ENCODE measurements around the gene LITAF.
A peak's percentile ranks its signal among the peaks of the same experiment; 100 is the strongest.

LITAF gene

GRCh38 chr16:11624636-11625607 is 38.2 kb upstream of the LITAF start:
- no peaks in the 10 kb centered on the region for H3K9me2 ChIP-seq (replicated peaks; ENCODE audit: insufficient read depth, low read length)
- no peaks in the 10 kb centered on the region for H3K9me3 ChIP-seq (ENCODE audit: insufficient read depth, low read length)
- no peak overlapping the region for H2AFZ ChIP-seq (ENCODE audit: low read depth, low read length, severe bottlenecking)
- TF ChIP-seq CTCF (IDR thresholded peaks at IDR 0.05; ENCODE audit: insufficient read depth, low read length, poor library complexity, severe bottlenecking): no peak
- no peak for TF ChIP-seq EZH2phosphoT487 (conservative IDR thresholded peaks at IDR 0.05; ENCODE audit: low read length)
- no peaks in the 10 kb centered on the region for H3K79me2 ChIP-seq (ENCODE audit: insufficient read depth, low read length)
- no peak overlapping the region for H3K9ac ChIP-seq (ENCODE audit: low read length)
- no peak overlapping the region for H3K4me2 ChIP-seq (ENCODE audit: low read depth, low read length, poor library complexity, severe bottlenecking)
- H3F3A ChIP-seq (ENCODE audit: insufficient read depth): no peaks in the 10 kb centered on the region
- no peak overlapping the region for H3K27ac ChIP-seq (ENCODE audit: low read depth, low read length)
- no peak overlapping the region for H3K4me3 ChIP-seq (ENCODE audit: insufficient read depth, low read length, poor library complexity, severe bottlenecking)
- no peaks in the 10 kb centered on the region for H3K27me3 ChIP-seq (ENCODE audit: low read length)
- no peaks in the 10 kb centered on the region for H3K36me3 ChIP-seq (ENCODE audit: low read length)
- H4K20me1 ChIP-seq (ENCODE audit: low read depth, low read length): no peaks in the 10 kb centered on the region

- no peak overlapping the region for H3K27ac ChIP-seq (ENCODE audit: low read depth, low read length)
- H3K9ac ChIP-seq (ENCODE audit: low read length): no peak overlapping the region
- H2AFZ ChIP-seq (ENCODE audit: low read depth, low read length, severe bottlenecking): no peak overlapping the region
- no peaks in the 10 kb centered on the region for H3K36me3 ChIP-seq (ENCODE audit: low read length)
- H4K20me1 ChIP-seq (ENCODE audit: low read depth, low read length): no peaks in the 10 kb centered on the region
- TF ChIP-seq CTCF (IDR thresholded peaks at IDR 0.05; ENCODE audit: insufficient read depth, low read length, poor library complexity, severe bottlenecking) (no peak), EZH2phosphoT487 (conservative IDR thresholded peaks at IDR 0.05; ENCODE audit: low read length) (no peak)
- H3K79me2 ChIP-seq (ENCODE audit: insufficient read depth, low read length): no peaks in the 10 kb centered on the region
- H3F3A ChIP-seq (ENCODE audit: insufficient read depth): 0 out of 2 replicates have a peak, but pooled peaks cover 5% of the 10 kb centered on the region
- no peaks in the 10 kb centered on the region for H3K27me3 ChIP-seq (ENCODE audit: low read length)
- no peak overlapping the region for H3K4me2 ChIP-seq (ENCODE audit: low read depth, low read length, poor library complexity, severe bottlenecking)
- H3K4me3 ChIP-seq (ENCODE audit: insufficient read depth, low read length, poor library complexity, severe bottlenecking): no peak overlapping the region
- H3K9me3 ChIP-seq (ENCODE audit: insufficient read depth, low read length): no peaks in the 10 kb centered on the region
- H3K9me2 ChIP-seq (replicated peaks; ENCODE audit: insufficient read depth, low read length): no peaks in the 10 kb centered on the region
Measured at GRCh38 chr16:11624205-11624604, 37.5 kb upstream of the LITAF start.

- no peak for TF ChIP-seq EZH2phosphoT487 (conservative IDR thresholded peaks at IDR 0.05; ENCODE audit: low read length)
- TF ChIP-seq CTCF (IDR thresholded peaks at IDR 0.05; ENCODE audit: insufficient read depth, low read length, poor library complexity, severe bottlenecking): no peak
- no peaks in the 10 kb centered on the region for H3K9me2 ChIP-seq (replicated peaks; ENCODE audit: insufficient read depth, low read length)
- peak overlapping the region; percentile 93 for H3K27ac ChIP-seq (ENCODE audit: low read depth, low read length)
- no peaks in the 10 kb centered on the region for H3K9me3 ChIP-seq (ENCODE audit: insufficient read depth, low read length)
- 0 out of 2 replicates have a peak, but pooled peaks cover 5% of the 10 kb centered on the region for H3F3A ChIP-seq (ENCODE audit: insufficient read depth)
- H3K27me3 ChIP-seq (ENCODE audit: low read length): no peaks in the 10 kb centered on the region
- H4K20me1 ChIP-seq (ENCODE audit: low read depth, low read length): no peaks in the 10 kb centered on the region
- H2AFZ ChIP-seq (ENCODE audit: low read depth, low read length, severe bottlenecking): peak overlapping the region; percentile 37
- H3K4me3 ChIP-seq (ENCODE audit: insufficient read depth, low read length, poor library complexity, severe bottlenecking): peak overlapping the region; percentile 27
- H3K9ac ChIP-seq (ENCODE audit: low read length): peak overlapping the region; percentile 49
- no peaks in the 10 kb centered on the region for H3K36me3 ChIP-seq (ENCODE audit: low read length)
- peak overlapping the region; percentile 53 for H3K4me2 ChIP-seq (ENCODE audit: low read depth, low read length, poor library complexity, severe bottlenecking)
- H3K79me2 ChIP-seq (ENCODE audit: insufficient read depth, low read length): no peaks in the 10 kb centered on the region
Measured at GRCh38 chr16:11621920-11622651, 35.4 kb upstream of the LITAF start.

All from SU-DHL-6 (cell line).